Uterus (tissue), 4 donors: ENCODE data around the gene RBP4. TPM values are rescaled to one million over a fixed set of nuclear protein-coding genes. Genes with fewer than 3 reads are reported as not detected.

Source experiments
- DNase-seq, 2 donors: peaks; one replicate each; pipeline ENCODE4 v3.0.0-alpha.2; 2019 to 2020
- H3K27ac ChIP-seq, 2 donors: fragments of 200-600 bp; sonication (generic); 1 replicate in 1 of 2; 2 replicates in 1 of 2; pipeline ENCODE4 v1.5.1; 2016 to 2018
- H3K27me3 ChIP-seq, 2 donors: fragments of 200-600 bp; sonication (generic); one replicate each; pipeline ENCODE4 v1.5.1; 2018 to 2019; ENCODE audit warnings: control low read depth in 1 of 2
- H3K36me3 ChIP-seq, 2 donors: fragments of 200-600 bp; sonication (generic); one replicate each; pipeline ENCODE4 v1.5.1; 2019; ENCODE audit warnings: control low read depth in 1 of 2
- H3K4me1 ChIP-seq, 2 donors: fragments of 200-600 bp; sonication (generic); one replicate each; pipeline ENCODE4 v1.5.1; 2018 to 2019; ENCODE audit warnings: control low read depth in 1 of 2
- H3K4me3 ChIP-seq, 2 donors: fragments of 200-600 bp; sonication (generic); 1 replicate in 1 of 2; 2 replicates in 1 of 2; pipeline ENCODE4 v1.5.1; 2018 to 2019; ENCODE audit warnings: mild to moderate bottlenecking in 1 of 2
- H3K9me3 ChIP-seq, 2 donors: fragments of 200-600 bp; sonication (generic); one replicate each; pipeline ENCODE4 v1.5.1; 2019; ENCODE audit warnings: control low read depth in 1 of 2
- POLR2A ChIP-seq, 2 donors: fragments of 450-650 bp; IDR thresholded peaks; one replicate each; pipeline ENCODE4 v1.6.1; 2016; ENCODE audit warnings: antibody characterized with exemption in 2 of 2, mild to moderate bottlenecking in 1 of 2, moderate library complexity in 1 of 2
- intact Hi-C: fragments of 100-400 bp; cut with DNase I; formaldehyde crosslinking; loops from one replicate; pipeline ENCODE4 v1.15.1; 2023; ENCODE audit warnings: low total_unique reads
- total RNA-seq, 4 donors: library from RNA; depleted of rRNA in 3 of 4; stranded (reverse); fragments of >200 nt in 3 of 4; gene quantifications; one replicate each; pipeline versions ENCODE4 v1.1.0 to v1.2.4, GENCODE V29; 2014 to 2023
- TF ChIP-seq, protein P1 (sequence below), 4 experiments: fragments of 200-600 bp in 2 of 4; fragments of 450-650 bp in 2 of 4; sonication (generic) in 2 of 4; IDR thresholded peaks; one replicate each; pipeline ENCODE4 v1.5.1; 2016 to 2019; ENCODE audit warnings: antibody characterized with exemption in 4 of 4, mild to moderate bottlenecking in 2 of 4, moderate library complexity in 1 of 4
- donor health status: DM: yes; HTN: yes; CAD: no.

Gene RBP4
- total RNA-seq, 4 donors from 2014 or later, result 0.90 to 3.2 TPM; not detected in 2

DNA sequence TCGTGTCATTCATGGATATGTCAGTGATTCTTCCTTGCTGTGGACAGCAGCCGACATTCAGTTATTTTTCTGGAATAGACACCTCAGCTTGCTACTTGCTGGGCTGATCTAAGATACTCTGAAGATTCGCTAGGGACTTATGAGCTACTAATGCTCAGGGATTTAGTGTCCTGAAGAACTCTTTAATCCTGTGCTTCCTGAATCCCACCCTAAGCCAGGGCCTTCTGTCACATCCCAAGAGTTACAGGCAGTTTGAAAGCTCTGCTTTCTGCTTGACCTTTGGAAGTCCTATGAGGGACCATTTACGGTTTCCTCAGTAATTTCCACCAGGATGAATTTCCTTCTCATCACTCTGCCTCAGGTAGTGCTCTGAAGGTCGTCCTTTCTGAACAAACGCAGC, 11.3 kb upstream of the RBP4 start, which contains the start of gene PDE6C:
Gene PDE6C, plus strand, starts transcription at position 227 of the 400 bp plus-strand sequence. CDS start 189 bp downstream, outside the sequence.
- Histone ChIP-seq H3K27me3 (no peaks in the 10 kb centered on the region), H3K9me3 (no peaks in the 10 kb centered on the region), H3K36me3 (no peaks in the 10 kb centered on the region), H3K4me3 (no peak within 1 kb of the TSS), H3K4me1 (no peaks in the 10 kb centered on the region), H3K27ac (no peak within 1 kb of the TSS)
- TF ChIP-seq, protein P1, sequence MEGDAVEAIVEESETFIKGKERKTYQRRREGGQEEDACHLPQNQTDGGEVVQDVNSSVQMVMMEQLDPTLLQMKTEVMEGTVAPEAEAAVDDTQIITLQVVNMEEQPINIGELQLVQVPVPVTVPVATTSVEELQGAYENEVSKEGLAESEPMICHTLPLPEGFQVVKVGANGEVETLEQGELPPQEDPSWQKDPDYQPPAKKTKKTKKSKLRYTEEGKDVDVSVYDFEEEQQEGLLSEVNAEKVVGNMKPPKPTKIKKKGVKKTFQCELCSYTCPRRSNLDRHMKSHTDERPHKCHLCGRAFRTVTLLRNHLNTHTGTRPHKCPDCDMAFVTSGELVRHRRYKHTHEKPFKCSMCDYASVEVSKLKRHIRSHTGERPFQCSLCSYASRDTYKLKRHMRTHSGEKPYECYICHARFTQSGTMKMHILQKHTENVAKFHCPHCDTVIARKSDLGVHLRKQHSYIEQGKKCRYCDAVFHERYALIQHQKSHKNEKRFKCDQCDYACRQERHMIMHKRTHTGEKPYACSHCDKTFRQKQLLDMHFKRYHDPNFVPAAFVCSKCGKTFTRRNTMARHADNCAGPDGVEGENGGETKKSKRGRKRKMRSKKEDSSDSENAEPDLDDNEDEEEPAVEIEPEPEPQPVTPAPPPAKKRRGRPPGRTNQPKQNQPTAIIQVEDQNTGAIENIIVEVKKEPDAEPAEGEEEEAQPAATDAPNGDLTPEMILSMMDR (IDR thresholded peaks at IDR 0.05), result no peak
- TF ChIP-seq POLR2A (IDR thresholded peaks at IDR 0.05), result no peak
- intact Hi-C loops, result no loop called here
- DNase-seq, result no peak

GRCh38 chr10:93608421-93608820, 7.4 kb upstream of the RBP4 start:
- Histone ChIP-seq H3K36me3 (no peaks in the 10 kb centered on the region), H3K27ac (no peak overlapping the region), H3K4me1 (no peaks in the 10 kb centered on the region), H3K27me3 (peaks cover 0 to 26% of the 10 kb centered on the region in 2 donors), H3K9me3 (no peaks in the 10 kb centered on the region), H3K4me3 (no peak overlapping the region)
- intact Hi-C loops, result no loop called here
- TF ChIP-seq POLR2A (IDR thresholded peaks at IDR 0.05), result no peak
- TF ChIP-seq, protein P1 (IDR thresholded peaks at IDR 0.05), result no peak
- no peak for DNase-seq

- intact Hi-C loops, result no loop called here
- Histone ChIP-seq H3K4me3 (no peak overlapping the region), H3K9me3 (no peaks in the 10 kb centered on the region), H3K36me3 (no peaks in the 10 kb centered on the region), H3K4me1 (peaks cover 0 to 4% of the 10 kb centered on the region in 2 donors), H3K27me3 (peaks cover 0 to 34% of the 10 kb centered on the region in 2 donors), H3K27ac (no peak overlapping the region)
- no peak for DNase-seq
- no peak for TF ChIP-seq POLR2A (IDR thresholded peaks at IDR 0.05)
- TF ChIP-seq, protein P1 (IDR thresholded peaks at IDR 0.05), result no peak
These were observed 3.1 kb upstream of the RBP4 start for GRCh38 chr10:93604146-93604545.

DNA sequence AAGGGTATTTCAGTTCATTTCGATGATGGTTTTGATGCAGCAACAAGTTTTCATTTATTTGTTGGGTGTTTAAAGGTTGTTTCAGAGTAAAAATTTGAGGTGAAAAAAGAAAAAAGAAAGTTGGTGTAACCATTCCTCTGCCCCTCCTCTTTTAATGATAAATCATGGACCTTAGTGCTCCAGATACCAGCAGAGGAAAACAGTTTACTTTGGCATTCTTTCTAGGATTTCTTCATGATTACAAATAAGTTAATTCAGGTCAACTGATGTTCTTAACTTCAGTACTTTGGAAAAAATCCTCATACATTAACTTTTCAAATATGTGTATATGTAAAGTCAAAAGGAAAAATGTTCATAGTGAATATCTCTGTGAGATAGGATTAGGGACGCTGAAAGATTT, 2.0 kb upstream of the RBP4 start:
- Histone ChIP-seq H3K9me3 (no peaks in the 10 kb centered on the region), H3K36me3 (no peaks in the 10 kb centered on the region), H3K4me1 (peaks cover 0 to 4% of the 10 kb centered on the region in 2 donors), H3K4me3 (no peak overlapping the region), H3K27me3 (peaks cover 0 to 34% of the 10 kb centered on the region in 2 donors), H3K27ac (no peak overlapping the region)
- no peak for DNase-seq
- TF ChIP-seq, protein P1 (IDR thresholded peaks at IDR 0.05), result no peak
- no peak for TF ChIP-seq POLR2A (IDR thresholded peaks at IDR 0.05)
- intact Hi-C loops, result no loop called here

GRCh38 chr10:93601774-93602162, 733 bp upstream of the RBP4 start:
- DNase-seq, result no peak
- no peak overlapping the region for H3K4me3 ChIP-seq
- peaks cover 0 to 34% of the 10 kb centered on the region in 2 donors for H3K27me3 ChIP-seq
- intact Hi-C loops, result no loop called here
- peaks cover 0 to 4% of the 10 kb centered on the region in 2 donors for H3K4me1 ChIP-seq
- no peak for TF ChIP-seq POLR2A (IDR thresholded peaks at IDR 0.05)
- TF ChIP-seq, protein P1 (IDR thresholded peaks at IDR 0.05), result no peak
- no peaks in the 10 kb centered on the region for H3K36me3 ChIP-seq
- H3K27ac ChIP-seq, result no peak overlapping the region
- H3K9me3 ChIP-seq, result no peaks in the 10 kb centered on the region
